Ishikawa (cell line): ENCODE measurements around the gene CFL1.

Experiments
- CEBPB ChIP-seq: IDR thresholded peaks from 2 replicates; pipeline ENCODE4 v1.6.1; 2012
- CREB1 ChIP-seq: IDR thresholded peaks from 2 replicates; pipeline ENCODE4 v1.6.1; 2012; ENCODE audit warnings: low read depth
- EGR1 ChIP-seq: IDR thresholded peaks from 2 replicates; pipeline ENCODE4 v1.6.1; 2012
- EP300 ChIP-seq: IDR thresholded peaks from 2 replicates; pipeline ENCODE4 v1.6.1; 2012; ENCODE audit warnings: borderline replicate concordance
- NFIC ChIP-seq: IDR thresholded peaks from 2 replicates; pipeline ENCODE4 v1.6.1; 2012
- RAD21 ChIP-seq: IDR thresholded peaks from 2 replicates; pipeline ENCODE4 v1.6.1; 2012; ENCODE audit warnings: low read depth
- REST ChIP-seq: IDR thresholded peaks from 2 replicates; pipeline ENCODE4 v1.6.1; 2012; ENCODE audit warnings: low read depth, mild to moderate bottlenecking
- TAF1 ChIP-seq: IDR thresholded peaks from 2 replicates; pipeline ENCODE4 v1.6.1; 2012; ENCODE audit warnings: low read depth, mild to moderate bottlenecking
- ZBTB7A ChIP-seq: IDR thresholded peaks from 2 replicates; pipeline ENCODE4 v1.6.1; 2012; ENCODE audit warnings: low read depth
- TF ChIP-seq, protein P1 (sequence below): IDR thresholded peaks from 2 replicates; pipeline ENCODE4 v1.6.1; 2012

DNA sequence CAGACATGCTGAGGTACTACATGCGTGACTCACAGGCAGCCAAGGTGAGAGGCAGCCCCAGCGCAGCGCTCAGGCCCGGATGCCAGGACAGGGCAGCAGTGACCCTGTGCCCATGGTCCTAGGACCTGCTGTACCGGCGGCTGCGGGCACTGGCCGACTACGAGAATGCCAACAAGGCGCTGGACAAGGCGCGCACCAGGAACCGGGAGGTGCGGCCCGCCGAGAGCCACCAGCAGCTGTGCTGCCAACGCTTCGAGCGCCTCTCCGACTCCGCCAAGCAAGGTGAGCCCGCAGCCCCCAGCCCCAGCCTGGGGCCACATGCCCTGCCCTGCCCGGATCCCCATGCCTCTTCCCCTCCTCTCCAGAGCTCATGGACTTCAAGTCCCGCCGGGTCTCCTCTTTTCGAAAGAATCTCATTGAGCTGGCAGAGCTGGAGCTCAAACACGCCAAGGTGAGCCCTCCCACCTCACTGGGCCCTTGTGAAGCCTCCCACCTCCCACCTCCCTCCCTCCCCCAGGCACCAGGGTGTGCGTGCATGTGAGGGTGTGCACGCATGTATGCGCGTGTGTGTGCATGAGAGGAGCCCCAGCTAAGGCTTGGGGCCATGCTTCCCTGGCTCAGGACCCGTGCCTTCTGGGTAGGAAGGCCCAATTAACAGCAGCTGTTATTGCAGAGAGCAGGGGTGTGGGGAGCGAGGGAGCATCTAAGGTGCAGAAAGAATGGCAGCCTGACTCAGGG is 5.3 kb downstream of the CFL1 start:
- no peak for TF ChIP-seq CEBPB
- TF ChIP-seq, protein P1, sequence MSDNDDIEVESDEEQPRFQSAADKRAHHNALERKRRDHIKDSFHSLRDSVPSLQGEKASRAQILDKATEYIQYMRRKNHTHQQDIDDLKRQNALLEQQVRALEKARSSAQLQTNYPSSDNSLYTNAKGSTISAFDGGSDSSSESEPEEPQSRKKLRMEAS, result no peak
- no peak for TF ChIP-seq EP300
- no peak for TF ChIP-seq REST
- TF ChIP-seq CREB1, result no peak
- no peak for TF ChIP-seq TAF1
- TF ChIP-seq ZBTB7A, result no peak
- no peak for TF ChIP-seq NFIC
- TF ChIP-seq RAD21, result no peak
- TF ChIP-seq EGR1, result no peak
